Measurements from ENCODE around the gene SLC66A2.

Gene SLC66A2

DNA sequence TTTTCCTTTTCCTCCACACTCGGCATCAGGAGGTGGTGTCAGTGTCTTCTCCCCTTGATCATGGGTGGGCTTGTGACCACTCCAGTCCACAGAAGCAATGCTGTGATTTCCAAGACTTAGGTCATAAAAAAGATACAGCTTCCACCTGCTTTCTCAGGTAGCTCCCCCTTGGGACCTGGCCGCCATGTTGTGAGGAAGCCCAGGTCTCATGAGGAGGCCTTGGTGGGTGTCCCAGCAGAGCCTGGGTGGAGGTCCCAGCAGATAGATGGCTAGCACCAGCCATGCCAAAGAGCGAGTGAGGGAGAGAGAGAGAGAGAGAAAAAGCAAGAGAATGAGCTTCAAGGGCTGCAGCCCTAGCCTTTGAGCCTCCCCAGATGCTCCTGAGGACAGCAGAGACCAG lies 16.0 kb downstream of the SLC66A2 start:
- DNase-seq, result no peak

DNA sequence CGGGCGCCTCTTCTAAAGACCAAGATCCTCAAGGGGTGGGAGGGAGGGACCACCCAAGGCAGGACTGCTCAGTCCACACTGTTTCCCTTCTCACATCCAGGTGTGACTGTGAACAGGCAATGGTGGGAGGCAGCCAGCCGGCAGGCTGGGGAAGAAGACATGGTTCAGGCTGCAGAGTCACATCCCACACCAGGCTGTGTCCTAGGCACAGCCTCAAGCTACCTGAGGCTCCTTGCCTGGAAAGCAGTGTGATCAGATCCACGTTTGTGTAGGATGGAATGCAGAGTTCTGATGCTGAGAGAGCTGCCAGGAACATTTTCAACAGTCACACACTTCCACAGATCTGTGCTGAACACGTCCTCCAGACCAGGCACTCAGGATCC lies 16.4 kb downstream of the SLC66A2 start:
- DNase-seq, result no peak

DNA sequence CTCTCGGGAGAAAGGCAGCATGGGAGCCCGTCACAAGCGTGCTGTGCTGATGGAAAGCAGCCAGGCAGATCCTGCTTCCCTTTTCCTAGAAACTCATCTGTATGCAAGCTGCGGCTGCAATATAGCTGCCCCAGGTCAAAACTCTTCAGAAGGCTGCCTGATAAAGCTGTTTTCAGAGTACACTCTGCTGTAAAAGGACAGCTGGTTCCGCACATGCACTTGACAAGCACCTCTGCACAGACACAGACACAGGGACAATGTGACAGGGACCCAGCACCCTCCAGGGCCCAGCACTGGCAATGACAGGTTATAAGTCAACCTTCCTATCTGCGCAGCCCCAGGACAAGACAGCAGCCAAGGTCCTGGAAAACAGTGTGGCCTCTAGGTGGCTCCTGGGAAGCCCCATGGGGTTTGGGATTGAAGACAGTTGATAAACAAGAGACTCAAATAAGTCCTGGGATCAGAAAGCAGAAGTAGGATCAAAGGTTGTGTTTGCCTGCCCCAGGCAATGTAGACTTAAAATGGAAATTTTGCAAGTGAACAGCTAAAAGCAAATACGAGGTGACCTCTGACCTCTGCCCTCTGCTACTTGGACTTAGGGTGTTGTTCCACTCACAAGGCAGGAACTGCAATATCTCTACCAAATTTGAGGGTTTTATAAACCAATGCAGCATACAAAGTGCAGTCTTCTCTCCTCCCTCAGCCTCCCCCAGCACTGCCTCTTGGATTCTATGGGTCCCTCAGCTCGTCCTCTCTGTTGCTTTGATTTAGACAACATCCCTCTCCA lies 16.9 kb downstream of the SLC66A2 start:
- no peak for DNase-seq

DNA sequence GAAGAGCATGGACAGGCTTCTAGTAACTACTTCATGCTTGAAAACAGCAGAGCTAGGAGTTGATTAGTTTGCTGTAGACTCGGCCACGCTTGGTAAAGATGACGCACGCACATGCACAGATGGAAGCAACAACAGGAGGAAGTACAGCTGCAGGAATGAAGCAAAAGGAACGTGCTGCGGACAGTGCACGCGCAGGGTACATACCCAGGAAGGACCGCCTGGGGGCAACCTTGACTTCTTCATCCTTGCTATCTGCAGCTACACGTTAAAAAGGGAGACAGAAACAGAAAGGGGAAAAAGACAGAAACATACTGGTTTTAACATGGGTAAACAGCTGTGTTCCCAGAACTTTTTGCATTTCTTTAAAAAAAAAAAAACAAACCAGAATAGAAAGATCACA lies 17.7 kb downstream of the SLC66A2 start:
- no peak for DNase-seq

DNA sequence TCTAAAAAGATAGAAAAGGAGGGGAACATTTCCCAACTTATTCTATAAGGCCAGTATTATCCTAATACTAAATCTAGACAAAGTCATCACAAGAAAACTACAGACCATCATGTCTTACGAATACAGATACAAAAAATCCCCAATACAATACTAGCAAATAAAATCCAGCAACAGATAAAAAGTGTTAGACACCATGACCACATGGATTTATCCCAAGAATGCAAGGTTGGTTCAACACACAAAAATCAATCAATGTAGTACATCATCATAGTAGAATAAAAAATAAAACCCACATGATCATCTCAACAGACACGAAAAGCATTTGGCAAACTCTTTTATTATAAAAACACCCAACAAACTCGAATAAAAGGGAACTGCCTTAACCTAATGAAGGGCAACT lies 18.5 kb downstream of the SLC66A2 start:
- DNase-seq, result no peak

DNA sequence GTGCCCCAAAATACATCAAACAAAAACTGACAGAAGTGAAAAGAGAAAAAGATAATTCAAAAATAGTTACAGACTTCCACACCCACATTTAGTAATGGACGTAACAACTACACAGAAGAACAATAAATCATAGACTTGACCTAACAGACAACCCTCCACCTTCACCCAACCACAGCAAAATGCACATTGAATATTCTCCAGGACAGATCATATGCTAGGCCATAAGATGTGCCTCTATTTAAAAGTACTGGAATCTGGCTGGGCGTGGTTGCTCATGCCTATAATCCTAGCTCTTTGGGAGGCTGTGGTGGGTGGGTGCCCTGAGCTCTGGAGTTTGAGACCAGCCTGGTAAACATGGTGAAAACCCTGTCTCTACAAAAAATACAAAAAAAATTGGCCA lies 20.0 kb downstream of the SLC66A2 start:
- no peak for DNase-seq

DNA sequence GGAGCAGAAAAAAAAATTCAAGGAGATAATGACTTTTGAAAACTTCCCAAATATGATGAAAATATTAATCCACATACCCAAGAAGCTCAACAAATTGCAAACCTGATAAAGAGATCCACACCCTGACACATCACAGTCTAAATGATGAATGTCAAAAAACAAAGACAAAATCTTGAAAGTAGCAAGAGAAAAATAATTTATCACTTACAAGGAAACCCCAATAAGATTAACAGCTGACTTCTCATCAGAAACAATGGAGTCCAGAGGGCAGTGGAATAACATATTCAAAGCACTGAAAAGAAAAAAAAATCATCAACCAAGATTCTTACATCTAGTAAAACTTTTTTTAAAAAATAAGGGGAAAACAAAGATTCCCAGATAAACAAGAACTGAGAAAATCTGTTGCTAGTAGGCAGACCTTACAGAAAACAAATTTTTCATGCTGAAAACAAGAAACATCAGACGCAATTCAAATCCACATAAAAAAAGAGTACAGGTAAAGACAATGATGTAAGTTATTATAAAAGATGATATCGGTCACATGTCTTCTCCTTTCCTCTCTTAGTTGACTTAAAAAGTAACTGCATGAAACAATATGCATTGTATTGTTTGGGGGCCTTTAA lies 21.3 kb downstream of the SLC66A2 start:
- DNase-seq, result no peak

DNA sequence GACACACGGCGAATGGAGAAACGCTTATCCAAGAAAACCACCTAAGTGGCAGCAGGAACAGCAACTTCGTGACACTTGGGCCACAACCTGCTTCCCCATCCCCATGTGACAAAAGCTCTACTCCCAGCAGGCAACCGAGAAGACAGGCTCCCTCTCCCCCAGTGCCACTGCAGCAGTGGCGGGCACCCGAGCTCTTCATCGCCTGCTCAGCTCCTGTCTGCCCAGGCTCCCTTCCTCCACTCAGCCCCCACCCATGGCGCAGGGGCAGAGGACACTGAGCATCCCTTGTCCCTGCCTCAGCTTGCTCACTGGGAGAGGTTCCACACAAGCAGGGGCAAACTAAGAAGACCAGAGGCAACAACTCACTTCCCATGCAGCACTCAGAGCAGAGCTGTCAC lies 22.9 kb downstream of the SLC66A2 start:
- no peak for DNase-seq

DNA sequence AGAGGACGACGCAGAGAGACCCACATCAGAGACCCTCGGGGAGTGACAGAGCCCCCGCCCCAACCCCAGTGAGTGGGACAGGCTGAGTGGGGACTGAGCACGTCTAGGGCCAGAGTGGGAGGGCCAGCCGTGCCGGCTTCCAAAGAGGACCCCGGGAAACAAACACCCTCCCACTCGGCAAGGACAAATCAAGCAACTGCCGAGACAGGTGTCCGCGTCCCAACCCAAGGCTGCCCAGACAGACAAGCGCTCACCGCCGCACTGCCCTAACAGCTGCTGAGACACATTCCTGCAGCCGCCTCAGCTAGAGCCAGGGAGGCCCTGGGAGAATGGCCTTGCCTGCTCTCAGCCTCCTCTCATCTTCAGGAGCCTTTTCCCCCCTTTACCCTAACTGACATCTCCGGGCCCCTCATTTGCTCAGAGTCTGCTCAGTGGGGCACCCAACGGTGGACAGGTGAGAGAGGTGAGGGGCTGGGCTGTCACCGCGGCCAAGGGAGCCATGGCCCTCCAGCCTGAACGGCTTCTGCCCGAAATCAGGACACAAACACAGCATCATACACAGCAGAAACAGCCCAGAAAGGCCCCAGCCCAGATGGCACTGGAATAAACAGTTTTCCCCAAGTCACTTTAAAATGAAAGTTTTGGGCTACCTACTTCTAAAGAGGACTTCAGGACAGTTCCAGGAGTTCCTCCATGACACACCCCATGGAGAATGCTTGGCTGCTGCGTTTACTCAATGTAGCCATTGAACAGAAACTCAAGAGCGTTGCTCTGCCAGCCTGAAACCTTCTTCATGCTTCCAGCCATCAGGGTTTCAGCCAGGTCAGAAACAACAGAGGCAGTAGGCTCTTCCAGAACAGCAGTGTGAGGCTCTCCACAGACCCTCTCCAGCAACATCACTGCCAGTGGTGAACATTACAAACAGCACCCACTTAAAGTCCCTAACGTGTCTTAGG lies 23.6 kb downstream of the SLC66A2 start:
- no peak for DNase-seq

DNA sequence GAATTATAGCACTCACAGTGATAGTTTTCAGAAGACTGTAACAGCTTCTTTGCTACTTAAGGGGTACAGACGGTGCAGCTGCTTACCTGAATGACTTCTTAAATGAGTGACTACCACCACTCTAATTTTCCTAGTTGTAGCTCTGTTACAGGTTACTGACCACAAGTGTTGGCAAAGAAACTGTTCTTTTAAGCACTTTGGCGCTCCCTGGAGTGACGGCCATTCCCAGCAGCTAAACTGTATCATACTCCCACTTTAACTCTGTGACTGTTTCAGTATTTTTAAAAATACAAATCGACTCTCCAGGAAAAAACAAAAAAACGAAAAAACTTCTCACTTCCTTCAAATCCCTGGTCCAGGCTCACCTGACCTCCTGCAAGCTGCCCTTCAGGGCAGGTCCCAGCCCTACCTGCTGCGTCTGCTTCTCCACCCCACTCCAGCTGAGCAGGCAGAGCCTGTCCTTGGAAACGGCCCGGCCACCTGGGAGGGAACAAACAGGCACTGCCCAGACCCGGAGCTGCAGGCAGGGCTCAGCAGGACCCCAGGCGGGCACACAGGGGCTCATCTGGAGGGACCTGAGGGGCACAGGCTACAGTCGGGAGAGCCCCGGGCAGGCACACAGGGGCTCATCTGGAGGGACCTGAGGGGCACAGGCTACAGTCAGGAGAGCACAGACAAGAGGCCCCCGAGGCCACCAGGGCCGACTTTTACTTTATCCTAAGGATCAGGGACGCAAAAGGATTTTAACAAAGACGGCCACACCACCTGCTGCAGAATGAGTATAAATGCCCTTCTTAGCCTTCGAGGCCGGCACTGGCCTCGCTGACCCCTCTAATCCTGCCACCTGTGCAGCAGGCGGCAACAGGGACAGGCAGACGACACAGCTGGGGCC lies 24.5 kb downstream of the SLC66A2 start:
- no peak for DNase-seq

DNA sequence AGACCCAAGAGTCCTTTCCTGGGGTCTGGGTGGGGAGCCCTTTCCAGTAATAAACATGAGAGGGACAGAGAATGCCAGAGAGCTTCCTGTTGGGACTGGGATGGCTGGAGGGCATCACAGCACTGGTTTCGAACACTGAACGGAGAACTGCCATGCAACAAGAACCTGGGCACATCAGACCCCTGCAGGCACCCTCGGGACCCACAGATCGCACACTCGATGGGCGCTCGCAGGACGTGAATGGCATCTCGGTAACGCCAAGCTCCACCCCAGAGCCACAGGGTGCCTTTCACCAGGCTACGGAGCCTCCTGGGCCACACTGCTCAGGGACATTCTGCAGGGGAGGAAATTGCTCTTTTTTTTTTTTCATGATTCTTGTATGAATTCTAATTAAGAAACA lies 25.1 kb downstream of the SLC66A2 start:
- DNase-seq, result no peak

DNA sequence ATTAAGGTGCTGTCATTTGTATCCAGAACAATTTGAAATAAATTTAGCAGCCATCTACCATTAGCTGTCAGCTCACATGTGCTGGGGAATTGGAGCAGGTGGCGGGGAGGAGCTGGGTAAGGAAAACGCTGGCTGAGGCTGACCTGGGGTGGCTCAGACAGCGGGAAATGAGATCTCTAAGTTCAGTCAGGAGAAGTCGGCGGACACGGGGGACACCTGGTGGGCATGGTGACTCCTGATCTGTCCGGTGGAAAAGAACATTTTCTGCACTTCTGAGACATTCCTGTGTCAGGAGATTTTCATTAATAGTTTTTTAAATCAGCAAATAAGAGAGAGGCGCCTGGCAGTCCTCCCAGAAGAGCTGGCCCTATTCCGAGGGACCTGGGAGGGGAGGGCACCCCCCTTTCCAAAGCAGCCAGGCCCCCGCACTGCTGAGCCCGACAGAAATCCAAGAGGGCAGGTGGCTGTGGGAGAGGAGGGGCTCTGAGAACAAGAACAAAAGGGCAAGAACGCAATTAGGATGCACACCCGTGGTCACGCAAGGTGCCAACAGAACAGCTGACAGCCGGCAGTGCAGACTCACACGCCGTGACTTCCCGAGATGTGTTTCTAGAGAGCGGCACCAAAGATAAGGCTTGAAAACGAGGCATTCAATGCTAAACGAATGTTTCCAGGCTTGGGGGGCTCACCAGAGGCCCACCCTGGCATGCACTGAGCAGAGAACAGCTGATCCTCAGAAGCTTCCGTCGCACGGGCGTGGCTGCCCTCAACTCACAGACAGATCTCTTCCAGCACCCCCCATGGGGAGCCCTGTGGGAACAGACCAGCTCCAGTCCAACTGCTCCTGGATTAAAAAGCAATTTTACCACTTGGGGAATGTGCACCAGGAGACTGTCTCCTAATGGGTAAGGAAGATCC lies 26.4 kb downstream of the SLC66A2 start:
- DNase-seq, result no peak

DNA sequence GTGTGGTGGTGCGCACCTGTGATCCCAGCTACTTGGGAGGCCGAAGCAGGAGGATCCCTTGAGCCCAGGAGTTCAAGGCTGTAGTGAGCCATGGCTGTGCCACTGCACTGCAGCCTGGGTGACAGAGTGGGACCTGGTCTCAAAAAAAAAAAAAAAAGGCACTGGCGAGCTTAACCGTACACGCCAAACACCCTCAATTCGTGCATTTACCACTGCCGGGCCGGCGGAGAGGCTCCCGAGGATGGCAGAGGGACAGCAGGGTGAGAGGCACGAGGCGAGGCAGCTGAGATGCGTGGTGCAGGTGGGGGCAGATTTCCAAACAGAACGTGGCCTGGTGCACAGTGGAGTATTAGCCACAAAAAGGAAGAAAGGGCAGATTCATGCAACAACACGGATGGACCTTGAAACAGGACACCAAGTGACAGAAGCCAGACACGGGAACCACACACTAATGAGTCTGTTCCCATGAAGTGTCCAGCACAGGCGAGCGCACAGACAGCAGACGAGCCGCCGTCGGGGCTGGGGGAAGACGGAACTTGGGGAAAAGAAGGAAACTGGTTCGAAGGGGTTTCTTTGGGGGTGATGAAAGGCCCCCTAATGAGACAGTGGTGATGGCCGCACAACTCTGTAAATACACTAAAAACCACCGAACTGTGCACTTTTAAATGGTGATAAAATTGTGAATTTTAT lies 27.4 kb downstream of the SLC66A2 start:
- no peak for DNase-seq

DNA sequence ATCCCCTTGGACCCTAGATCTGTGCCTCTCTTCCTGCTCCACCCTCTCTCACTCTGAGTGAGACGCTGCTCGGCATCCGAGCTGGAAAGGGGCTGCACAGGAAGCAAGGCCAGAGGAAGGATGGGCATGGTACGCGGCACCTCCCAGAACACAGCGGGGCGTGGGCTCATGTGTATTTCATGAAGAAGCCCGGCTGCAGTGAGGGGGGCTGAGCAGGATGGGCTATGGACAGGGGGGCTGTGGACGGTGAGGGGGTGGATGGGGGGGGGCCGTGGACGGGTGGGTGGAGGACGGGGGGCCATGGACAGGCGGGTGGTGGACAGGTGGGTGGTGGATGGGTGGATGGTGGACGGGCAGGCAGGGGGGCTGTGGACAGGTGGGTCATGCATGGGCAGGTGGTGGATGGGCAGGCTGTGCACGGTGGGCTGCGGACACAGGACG lies 28.5 kb downstream of the SLC66A2 start:
- DNase-seq, result no peak

DNA sequence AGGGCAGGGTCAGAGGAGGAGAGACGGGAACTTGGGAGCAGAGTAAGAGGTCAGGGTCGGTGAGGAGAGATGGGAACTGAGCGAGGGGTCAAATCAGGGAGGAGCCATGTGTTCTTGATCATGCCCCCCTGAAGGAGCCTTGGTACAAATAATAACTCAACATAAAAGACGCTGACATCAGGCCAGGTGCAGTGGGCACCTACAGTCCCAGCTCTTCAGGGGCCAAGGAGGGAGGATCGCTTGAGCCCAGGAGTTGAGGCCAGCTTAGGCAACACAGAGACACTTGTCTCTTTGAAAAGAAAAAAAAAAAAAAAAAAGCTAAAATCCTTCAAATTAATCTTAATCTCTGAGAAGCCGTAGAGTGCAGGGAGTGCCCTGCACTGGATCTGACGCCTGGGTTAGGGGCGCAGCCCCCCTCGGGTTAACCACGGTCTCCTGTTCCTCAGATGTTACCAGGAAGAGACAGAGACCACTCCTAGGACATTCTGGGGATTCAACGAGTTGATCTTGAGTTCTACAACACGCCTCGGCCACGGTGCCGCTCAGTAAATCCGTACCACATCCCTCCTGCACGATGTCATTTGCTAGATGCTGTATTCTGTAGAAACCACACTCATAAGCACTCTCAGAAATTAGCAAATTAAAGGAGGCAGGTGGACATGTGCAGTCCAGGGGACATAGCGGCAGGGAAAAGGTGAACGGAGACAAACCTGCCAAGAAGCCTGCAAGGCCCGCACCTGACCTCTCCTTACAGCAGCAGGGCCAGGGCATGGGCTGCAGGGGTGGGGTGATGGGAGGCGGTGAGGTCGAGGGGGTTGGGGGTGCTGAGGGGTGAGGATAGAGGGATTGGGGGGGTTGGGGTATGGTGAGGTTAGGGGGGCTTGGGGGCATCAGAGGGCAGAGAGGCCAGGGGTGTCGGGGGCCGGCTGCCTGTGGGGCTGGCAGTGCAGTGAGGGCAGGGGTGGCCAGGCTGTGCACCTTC lies 29.2 kb downstream of the SLC66A2 start:
- no peak for DNase-seq

DNA sequence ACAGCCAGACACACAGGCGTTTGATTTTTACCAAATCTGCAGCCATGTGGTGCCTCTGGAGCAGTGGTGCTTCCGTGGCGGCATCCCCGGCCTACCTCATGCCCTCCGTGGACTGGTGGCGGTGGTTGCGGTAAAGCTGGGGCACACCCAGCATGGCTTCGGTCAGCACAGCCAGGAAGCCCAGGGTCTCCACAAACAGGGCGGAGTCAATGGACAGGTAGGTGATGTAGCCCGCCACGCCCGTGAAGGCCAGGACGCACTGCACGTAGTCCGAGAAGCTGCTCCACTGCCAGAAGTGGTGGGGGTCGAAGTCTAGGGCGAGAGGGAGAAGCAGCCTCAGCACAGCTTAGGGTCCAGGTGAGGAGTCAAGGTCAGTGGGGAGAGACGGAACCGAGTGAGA lies 32.4 kb downstream of the SLC66A2 start:
- no peak for DNase-seq

DNA sequence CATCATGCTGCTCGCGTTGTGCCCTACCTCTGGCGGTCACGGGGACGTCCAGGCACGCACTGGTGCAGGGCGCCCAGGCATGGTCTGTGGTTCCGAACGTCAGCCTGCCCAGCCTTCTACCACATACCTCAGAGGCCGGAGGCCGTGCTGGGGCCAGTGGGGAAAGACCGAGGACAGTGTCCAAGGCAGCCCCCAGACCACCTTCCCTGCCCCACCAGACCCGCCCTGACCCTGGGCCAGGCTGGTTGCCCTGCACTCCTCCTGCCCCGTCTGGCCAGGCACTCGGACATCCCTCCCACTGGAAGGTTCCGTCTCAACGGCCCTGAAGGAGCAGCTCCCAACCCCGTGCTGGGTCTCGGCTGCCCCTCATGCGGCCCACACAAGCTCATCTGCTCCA lies 32.8 kb downstream of the SLC66A2 start:
- no peak for DNase-seq

DNA sequence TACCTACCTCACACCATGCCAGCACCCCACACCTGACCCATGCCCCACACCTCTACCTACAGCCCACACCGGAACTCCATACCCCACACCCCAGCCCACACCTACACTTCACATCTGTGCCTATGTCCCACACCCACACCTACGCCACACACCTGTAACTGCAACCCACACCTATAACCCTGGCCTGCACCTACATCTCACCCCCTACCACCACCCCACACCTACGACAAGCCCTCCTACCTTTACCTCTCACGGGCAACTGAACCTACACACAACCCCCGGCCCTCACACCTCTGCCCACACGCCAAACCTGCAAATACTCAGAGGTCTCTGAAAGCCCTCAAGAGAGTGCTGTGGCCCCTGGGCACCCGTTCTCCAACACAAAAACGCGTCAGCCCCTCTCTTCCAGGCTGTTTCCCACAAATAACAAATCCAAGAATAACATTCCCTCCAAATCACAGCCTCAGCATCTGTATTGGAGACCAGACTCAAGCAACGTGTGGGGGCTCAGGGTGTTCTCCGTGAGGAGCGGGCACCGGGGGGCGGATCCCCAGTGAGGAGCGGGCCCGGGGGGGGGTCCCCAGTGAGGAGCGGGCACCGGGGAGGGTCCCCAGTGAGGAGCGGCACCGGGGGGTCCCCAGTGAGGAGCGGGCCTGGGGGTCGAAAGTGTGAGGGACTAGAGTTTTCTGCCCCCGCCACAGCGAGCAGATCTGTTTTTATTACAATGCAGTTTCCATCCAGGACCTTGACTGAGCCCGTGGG lies 33.4 kb downstream of the SLC66A2 start:
- no peak for DNase-seq
